DMS 273 treated with DMSO at 0.1 percent for 48 hours (cell line): ENCODE data around the gene OR5T2.
"Not testable (repeated sequence)": the region's sequence is repeated elsewhere in the genome, so short reads cannot be mapped to it uniquely, and the experiment has no call there.

Source experiments
- DNase-seq: peaks from one replicate; lab custom pipeline; 2025; lab: John Stamatoyannopoulos, UW

OR5T2 gene

GRCh38 chr11:56234155-56234554 is at the start of gene OR5T2:
Gene OR5T2, minus strand, starts transcription at chr11:56234255. Its CDS starts 1,193 bp downstream, at chr11:56233062.
- DNase-seq, result no peak

GRCh38 chr11:56273854-56274253 is 39.8 kb upstream of the OR5T2 start, which contains the start of gene OR5T1:
Gene OR5T1, plus strand, starts transcription at chr11:56274154. Its CDS starts 1,485 bp downstream, at chr11:56275639.
- DNase-seq, result no peak

- DNase-seq, result no peak
These were observed 37.0 kb upstream of the OR5T2 start for GRCh38 chr11:56271092-56271491.

- DNase-seq, result no peak
These were observed 17.9 kb upstream of the OR5T2 start, which contains the start of gene OR5T3 for GRCh38 chr11:56251954-56252353. Gene OR5T3, plus strand, starts transcription at chr11:56252254. Its CDS starts 0 bp downstream, at chr11:56252254.

GRCh38 chr11:56219735-56220134 is 14.3 kb downstream of the OR5T2 start:
- not testable (repeated sequence) for DNase-seq

- no peak for DNase-seq
These were observed 19.5 kb downstream of the OR5T2 start for GRCh38 chr11:56214537-56214936.

GRCh38 chr11:56207790-56208189 is 26.3 kb downstream of the OR5T2 start:
- no peak for DNase-seq

GRCh38 chr11:56197367-56197766 is 36.7 kb downstream of the OR5T2 start:
- DNase-seq, result no peak

GRCh38 chr11:56196705-56197104 is 37.4 kb downstream of the OR5T2 start:
- DNase-seq, result no peak

- DNase-seq, result no peak
These were observed 45.5 kb downstream of the OR5T2 start for GRCh38 chr11:56188602-56189001.

GRCh38 chr11:56183459-56183858 is 50.6 kb downstream of the OR5T2 start:
- DNase-seq, result no peak
